Measurements from ENCODE around the gene RPL31. TPM values are rescaled to one million over a fixed set of nuclear protein-coding genes. Genes with fewer than 3 reads are reported as not detected.
"Not testable (repeated sequence)": the region's sequence is repeated elsewhere in the genome, so short reads cannot be mapped to it uniquely, and the experiment has no call there.

Gene RPL31
- total RNA-seq, 2 donors from 2014 or later = 511 to 520 TPM

DNA sequence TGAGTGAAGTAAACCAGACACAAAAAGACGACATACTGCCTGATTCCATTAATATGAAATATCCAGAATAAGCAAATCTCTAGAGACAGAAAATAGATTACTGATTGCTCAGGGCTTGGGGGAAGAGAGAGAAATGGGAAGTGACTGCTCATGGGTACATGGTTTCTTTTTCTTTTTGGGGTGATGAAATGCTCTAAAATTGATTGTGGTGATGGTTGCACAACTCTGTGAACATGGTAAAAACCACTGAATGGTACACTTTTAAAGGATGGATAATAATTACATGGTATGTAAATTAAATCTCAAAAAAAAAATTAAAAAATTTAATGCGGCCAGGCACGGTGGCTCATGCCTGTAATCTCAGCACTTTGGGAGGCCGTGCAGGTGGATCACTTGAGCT is 39.3 kb downstream of the RPL31 start:
- Histone ChIP-seq H3K27me3 (replicated peaks; ENCODE audit: insufficient read depth) (no peaks in the 10 kb centered on the region), H3K27ac (no peak overlapping the region), H3K4me1 (ENCODE audit: control insufficient read depth in 1 of 2, low read depth in 2 of 2) (no peaks in the 10 kb centered on the region), H3K4me3 (no peak overlapping the region), H3K9me3 (no peaks in the 10 kb centered on the region), H3K36me3 (peaks cover 19% of the 10 kb centered on the region)
- TF ChIP-seq, protein P1, sequence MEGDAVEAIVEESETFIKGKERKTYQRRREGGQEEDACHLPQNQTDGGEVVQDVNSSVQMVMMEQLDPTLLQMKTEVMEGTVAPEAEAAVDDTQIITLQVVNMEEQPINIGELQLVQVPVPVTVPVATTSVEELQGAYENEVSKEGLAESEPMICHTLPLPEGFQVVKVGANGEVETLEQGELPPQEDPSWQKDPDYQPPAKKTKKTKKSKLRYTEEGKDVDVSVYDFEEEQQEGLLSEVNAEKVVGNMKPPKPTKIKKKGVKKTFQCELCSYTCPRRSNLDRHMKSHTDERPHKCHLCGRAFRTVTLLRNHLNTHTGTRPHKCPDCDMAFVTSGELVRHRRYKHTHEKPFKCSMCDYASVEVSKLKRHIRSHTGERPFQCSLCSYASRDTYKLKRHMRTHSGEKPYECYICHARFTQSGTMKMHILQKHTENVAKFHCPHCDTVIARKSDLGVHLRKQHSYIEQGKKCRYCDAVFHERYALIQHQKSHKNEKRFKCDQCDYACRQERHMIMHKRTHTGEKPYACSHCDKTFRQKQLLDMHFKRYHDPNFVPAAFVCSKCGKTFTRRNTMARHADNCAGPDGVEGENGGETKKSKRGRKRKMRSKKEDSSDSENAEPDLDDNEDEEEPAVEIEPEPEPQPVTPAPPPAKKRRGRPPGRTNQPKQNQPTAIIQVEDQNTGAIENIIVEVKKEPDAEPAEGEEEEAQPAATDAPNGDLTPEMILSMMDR (IDR thresholded peaks at IDR 0.05) = no peak
- ATAC-seq (ENCODE audit: insufficient number of reproducible peaks, low FRiP score, low read depth) = no peak
- DNase-seq (ENCODE audit: low spot score) = no peak

GRCh38 chr2:101045330-101045729 is 43.2 kb downstream of the RPL31 start:
- Histone ChIP-seq H3K9me3 (no peaks in the 10 kb centered on the region), H3K4me1 (ENCODE audit: control insufficient read depth in 1 of 2, low read depth in 2 of 2) (no peaks in the 10 kb centered on the region), H3K27me3 (replicated peaks; ENCODE audit: insufficient read depth) (no peaks in the 10 kb centered on the region), H3K4me3 (no peak overlapping the region), H3K36me3 (peaks cover 4% of the 10 kb centered on the region), H3K27ac (no peak overlapping the region)
- ATAC-seq (ENCODE audit: insufficient number of reproducible peaks, low FRiP score, low read depth) (no peak), DNase-seq (ENCODE audit: low spot score) (no peak)
- TF ChIP-seq, protein P1 (IDR thresholded peaks at IDR 0.05) = no peak

DNA sequence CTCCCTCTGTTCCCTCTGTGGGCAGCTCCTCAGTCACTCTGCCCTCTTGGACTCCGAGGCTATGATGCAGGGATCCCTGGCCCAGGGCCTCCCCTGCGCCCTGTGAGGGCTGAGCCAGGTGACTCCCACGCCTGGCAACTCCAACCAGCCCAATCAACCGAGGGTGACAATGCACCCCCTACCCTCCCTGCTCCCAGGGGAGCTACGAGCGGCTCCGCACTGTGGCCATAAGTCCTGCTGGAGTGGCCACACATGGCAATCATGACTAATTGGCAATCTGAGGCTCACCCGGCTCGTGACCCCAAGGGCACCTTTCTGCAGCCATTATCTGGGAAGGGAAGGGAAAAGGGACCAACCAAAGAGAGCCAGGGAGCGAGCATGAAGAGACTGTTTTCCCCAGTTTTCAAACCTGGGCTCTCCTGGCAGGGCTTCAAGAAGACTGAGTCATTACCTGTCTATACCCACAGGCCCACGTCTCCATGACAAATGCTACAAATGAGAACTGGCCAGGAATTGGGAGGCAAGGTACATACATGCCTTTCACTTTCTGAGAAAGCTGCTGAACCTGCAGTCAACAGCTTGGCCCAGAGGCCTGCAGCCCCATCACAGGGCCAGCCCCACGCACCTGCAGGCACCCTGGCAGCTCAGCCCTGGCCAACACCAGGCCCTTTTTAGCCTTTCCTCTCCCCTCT is 45.1 kb downstream of the RPL31 start:
- TF ChIP-seq, protein P1 (IDR thresholded peaks at IDR 0.05) = no peak
- peaks cover 5% of the 10 kb centered on the region for H3K36me3 ChIP-seq
- no peak overlapping the region for H3K4me3 ChIP-seq
- no peak overlapping the region for H3K27ac ChIP-seq
- H3K27me3 ChIP-seq (replicated peaks; ENCODE audit: insufficient read depth) = no peaks in the 10 kb centered on the region
- H3K4me1 ChIP-seq (ENCODE audit: control insufficient read depth in 1 of 2, low read depth in 2 of 2) = no peaks in the 10 kb centered on the region
- no peaks in the 10 kb centered on the region for H3K9me3 ChIP-seq
- ATAC-seq (ENCODE audit: insufficient number of reproducible peaks, low FRiP score, low read depth) (no peak), DNase-seq (ENCODE audit: low spot score) (no peak)

GRCh38 chr2:101047774-101048173 is 45.7 kb downstream of the RPL31 start:
- DNase-seq (ENCODE audit: low spot score) = no peak
- ATAC-seq (ENCODE audit: insufficient number of reproducible peaks, low FRiP score, low read depth) = no peak

GRCh38 chr2:101048756-101049155 is 46.7 kb downstream of the RPL31 start:
- Histone ChIP-seq H3K4me3 (no peak overlapping the region), H3K9me3 (no peaks in the 10 kb centered on the region), H3K27ac (no peak overlapping the region), H3K4me1 (ENCODE audit: control insufficient read depth in 1 of 2, low read depth in 2 of 2) (no peaks in the 10 kb centered on the region), H3K27me3 (replicated peaks; ENCODE audit: insufficient read depth) (no peaks in the 10 kb centered on the region), H3K36me3 (peaks cover 11% of the 10 kb centered on the region)
- no peak for ATAC-seq (ENCODE audit: insufficient number of reproducible peaks, low FRiP score, low read depth)
- no peak for DNase-seq (ENCODE audit: low spot score)
- TF ChIP-seq, protein P1 (IDR thresholded peaks at IDR 0.05) = no peak

More at GRCh38 chr2:101047774-101048173, 45.7 kb downstream of the RPL31 start:
- Histone ChIP-seq H3K27me3 (replicated peaks; ENCODE audit: insufficient read depth) (no peaks in the 10 kb centered on the region), H3K9me3 (no peaks in the 10 kb centered on the region), H3K4me1 (ENCODE audit: control insufficient read depth in 1 of 2, low read depth in 2 of 2) (no peaks in the 10 kb centered on the region), H3K27ac (no peak overlapping the region), H3K36me3 (peaks cover 5% of the 10 kb centered on the region), H3K4me3 (no peak overlapping the region)
- TF ChIP-seq, protein P1 (IDR thresholded peaks at IDR 0.05) = no peak

DNA sequence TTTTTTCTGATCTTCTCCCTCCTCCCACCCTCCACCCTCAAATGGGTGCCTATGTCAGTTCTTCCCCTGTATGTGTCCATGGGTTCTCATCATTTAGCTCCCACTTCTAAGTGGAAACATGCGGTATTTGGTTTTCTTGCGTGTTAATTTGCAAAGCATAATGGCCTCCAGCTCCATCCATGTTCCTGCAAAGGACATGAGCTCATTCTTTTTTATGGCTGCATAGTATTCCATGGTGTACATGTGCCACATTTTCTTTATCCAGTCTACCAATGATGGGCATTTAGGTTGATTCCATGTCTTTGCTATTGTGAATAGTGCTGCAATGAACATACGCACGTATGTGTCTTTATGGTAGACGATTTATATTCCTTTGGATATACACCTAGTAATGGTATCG is 48.8 kb downstream of the RPL31 start:
- peaks cover 15% of the 10 kb centered on the region for H3K36me3 ChIP-seq

More for the DNA sequence above, 48.8 kb downstream of the RPL31 start:
- not testable (repeated sequence) for ATAC-seq (ENCODE audit: insufficient number of reproducible peaks, low FRiP score, low read depth); H3K4me3 ChIP-seq; DNase-seq (ENCODE audit: low spot score); H3K27me3 ChIP-seq (replicated peaks; ENCODE audit: insufficient read depth); H3K27ac ChIP-seq; H3K4me1 ChIP-seq (ENCODE audit: control insufficient read depth in 1 of 2, low read depth in 2 of 2); H3K9me3 ChIP-seq
